H1 (cell line): ENCODE data around the gene ZNF775. TPM values are rescaled to one million over a fixed set of nuclear protein-coding genes. Genes with fewer than 3 reads are reported as not detected.

Experiments
- CHD7 ChIP-seq: fragments of 300-600 bp; sonication (generic); IDR thresholded peaks from 2 replicates; pipeline ENCODE4 v1.7.1; 2012; ENCODE audit warnings: low read length, moderate library complexity, mild to moderate bottlenecking, inconsistent platforms; ENCODE audit not compliant: insufficient replicate concordance
- RNF2 ChIP-seq: fragments of 200-900, 300-1000 bp; sonication (generic); IDR thresholded peaks from 2 replicates; pipeline ENCODE4 v1.7.1; 2016; ENCODE audit warnings: borderline replicate concordance, low read depth, mild to moderate bottlenecking, antibody characterized with exemption, low read length; ENCODE audit not compliant: poor library complexity, severe bottlenecking; ENCODE audit errors: missing control alignments
- polyA plus RNA-seq, 7 experiments: library from polyadenylated mRNA; depleted of rRNA in 3 of 7; stranded (reverse) in 5 of 7; unstranded in 2 of 7; fragments of >200 nt in 5 of 7; fragments of 200-250 nt in 2 of 7; gene quantifications; 1 replicate in 5 of 7; 2 replicates in 1 of 7; 4 replicates in 1 of 7; pipeline versions ENCODE4 v1.2.1 to v1.2.3, GENCODE V29; 2011 to 2013; ENCODE audit warnings: missing spikeins in 2 of 7, mixed read lengths in 2 of 7
- total RNA-seq: library from RNA; stranded (reverse); fragmentation: NEBNext Ultra II Directional; extraction: Animal tissue kit (Norgen Biotek cat#: 25700); gene quantifications from 2 replicates; pipeline ENCODE4 v1.2.1, GENCODE V29; 2021

The ZNF775 gene
- total and polyA plus RNA-seq, 2 of the 8 experiments (the other 6 are each of a cell fraction or from before 2014, with no cell fraction given), result 13.6 to 21.5 TPM

GRCh38 chr7:150380463-150380862, 1.3 kb downstream of the ZNF775 start (continued):
- TF ChIP-seq CHD7 (no peak), RNF2 (no peak)
- TF ChIP-seq, all 59 proteins: peak for 0
